NCI-H2107 (cell line): ENCODE data around the gene PARP8.
"Not testable (repeated sequence)": the region's sequence is repeated elsewhere in the genome, so short reads cannot be mapped to it uniquely, and the experiment has no call there.

Experiments used
- DNase-seq: peaks from one replicate; lab custom pipeline; 2025; lab: John Stamatoyannopoulos, UW

The PARP8 gene

DNA sequence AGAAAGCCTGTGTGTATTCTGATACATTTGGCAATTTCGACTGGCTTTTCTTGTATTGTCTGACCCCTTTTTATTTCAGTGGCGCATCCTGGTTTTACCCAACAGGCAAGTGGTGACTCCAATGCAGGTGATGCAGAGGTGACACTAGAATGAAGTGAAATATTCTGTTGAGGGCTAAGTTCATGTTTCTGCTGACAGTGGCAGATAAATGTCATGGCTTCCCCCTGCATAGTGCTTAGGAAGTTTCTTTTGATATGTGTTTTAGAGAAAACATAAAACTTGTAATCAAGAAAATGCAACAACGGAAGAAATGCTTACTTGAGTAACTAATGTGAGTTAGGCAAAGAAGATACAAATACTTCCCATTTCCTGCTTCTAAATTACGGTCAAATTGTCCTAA is 13.1 kb downstream of the PARP8 start:
- DNase-seq = not testable (repeated sequence)

GRCh38 chr5:50684721-50685120 is 18.3 kb downstream of the PARP8 start:
- DNase-seq = no peak

GRCh38 chr5:50687548-50687947 is 21.1 kb downstream of the PARP8 start:
- no peak for DNase-seq

- DNase-seq = no peak
Measured at GRCh38 chr5:50691399-50692016, 25.1 kb downstream of the PARP8 start.

DNA sequence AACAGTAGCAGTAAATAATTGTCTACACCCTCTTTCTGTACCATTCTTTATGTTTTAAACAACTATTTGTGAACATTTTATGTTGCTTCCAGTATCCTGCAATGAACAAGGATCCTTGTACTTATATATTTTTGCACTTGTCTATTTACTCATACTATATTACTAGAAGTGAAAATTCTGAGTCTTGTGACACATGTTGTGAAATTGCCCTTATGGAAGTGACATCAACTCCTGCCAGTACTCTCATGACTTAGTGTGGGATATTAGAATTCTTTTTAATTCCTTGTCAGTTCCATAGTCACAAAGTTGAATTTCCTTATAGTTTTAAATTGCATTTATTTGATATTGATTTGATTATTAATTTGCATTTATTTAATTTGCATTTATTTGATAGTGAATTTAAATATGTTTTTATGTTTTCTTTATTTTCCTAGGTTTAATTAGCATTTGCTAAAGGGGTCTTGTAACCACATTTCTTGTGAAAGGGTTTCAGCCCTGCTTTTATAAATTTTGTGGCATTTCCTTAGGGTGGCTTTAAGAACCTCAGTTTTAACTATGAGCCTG is 27.7 kb downstream of the PARP8 start:
- no peak for DNase-seq

DNA sequence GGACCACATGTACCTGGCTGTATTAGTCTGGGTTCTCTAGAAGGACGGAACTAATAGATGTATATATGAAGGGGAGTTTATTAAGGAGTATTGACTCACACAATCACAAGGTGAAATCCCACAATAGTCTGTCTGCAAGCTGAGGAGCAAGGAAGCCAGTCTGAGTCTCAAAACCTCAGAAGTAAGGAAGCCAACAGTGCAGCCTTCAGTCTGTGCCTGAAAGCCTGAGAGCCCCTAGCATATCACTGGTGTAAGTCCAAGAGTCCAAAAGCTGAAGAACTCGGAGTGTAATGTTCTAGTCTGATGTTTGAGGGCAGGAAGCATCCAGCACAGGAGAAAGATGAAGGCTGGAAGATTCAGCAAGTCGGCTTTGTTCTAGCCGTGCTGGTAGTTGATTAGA is 28.2 kb downstream of the PARP8 start:
- DNase-seq = not testable (repeated sequence)

GRCh38 chr5:50697739-50698138 is 31.3 kb downstream of the PARP8 start:
- DNase-seq = no peak

DNA sequence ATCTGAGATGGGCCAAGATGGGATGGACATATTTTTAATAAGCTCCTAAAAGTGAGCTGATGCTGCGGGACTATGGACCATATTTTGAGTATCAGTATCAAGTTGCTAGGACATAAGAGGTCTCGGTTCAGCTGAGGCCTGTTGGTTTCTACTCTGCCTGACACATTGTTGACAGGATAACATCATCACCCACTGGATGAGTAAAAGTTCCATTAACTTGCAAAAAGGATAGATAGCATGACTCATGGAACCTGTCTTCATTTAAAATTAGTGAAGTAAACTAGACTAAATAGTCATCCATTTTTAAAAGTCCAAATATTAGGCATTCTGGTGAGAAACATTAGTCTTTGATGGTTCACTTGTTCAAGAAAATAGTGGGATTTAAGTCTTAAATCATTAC is 33.3 kb downstream of the PARP8 start:
- DNase-seq = no peak

DNA sequence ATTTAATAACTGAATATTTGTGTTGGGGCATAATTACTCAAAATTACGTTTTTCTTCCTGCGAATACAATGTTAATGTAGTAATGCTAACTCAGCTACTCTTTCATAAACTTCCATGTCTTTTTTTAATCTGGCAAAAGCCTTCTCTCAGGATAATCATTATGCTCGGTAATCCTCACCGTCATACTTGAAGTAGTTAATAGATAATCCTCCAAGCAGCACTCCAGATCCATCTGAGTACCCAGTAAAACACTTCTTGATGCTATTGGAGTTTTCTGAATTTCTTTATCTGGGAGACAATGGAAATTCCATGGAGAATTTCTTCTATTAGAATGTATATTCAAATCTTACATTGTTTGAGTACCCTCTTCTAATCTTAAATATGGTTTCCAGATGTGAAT is 34.3 kb downstream of the PARP8 start:
- no peak for DNase-seq

- no peak for DNase-seq
Measured at GRCh38 chr5:50702615-50703366, 36.4 kb downstream of the PARP8 start.

- DNase-seq = no peak
Measured at GRCh38 chr5:50703367-50703666, 36.9 kb downstream of the PARP8 start.

DNA sequence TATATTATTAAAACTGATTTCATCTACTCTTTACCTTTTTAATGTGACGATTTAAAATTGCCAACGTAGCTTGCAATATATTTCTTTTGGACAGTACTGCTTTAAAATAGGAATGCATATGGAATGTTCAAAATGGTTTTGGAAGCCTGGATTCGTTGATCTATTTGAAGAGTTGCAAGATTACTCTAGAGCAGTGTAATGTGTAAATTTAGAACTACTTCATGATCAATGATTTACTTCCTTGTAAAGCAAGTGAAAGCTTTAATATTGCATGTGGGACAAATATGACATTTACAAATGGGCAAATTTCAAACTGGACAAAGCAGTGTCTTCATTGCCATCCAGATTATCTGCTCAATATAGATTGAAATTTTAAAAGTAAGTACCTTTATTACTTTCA is 38.3 kb downstream of the PARP8 start:
- no peak for DNase-seq

DNA sequence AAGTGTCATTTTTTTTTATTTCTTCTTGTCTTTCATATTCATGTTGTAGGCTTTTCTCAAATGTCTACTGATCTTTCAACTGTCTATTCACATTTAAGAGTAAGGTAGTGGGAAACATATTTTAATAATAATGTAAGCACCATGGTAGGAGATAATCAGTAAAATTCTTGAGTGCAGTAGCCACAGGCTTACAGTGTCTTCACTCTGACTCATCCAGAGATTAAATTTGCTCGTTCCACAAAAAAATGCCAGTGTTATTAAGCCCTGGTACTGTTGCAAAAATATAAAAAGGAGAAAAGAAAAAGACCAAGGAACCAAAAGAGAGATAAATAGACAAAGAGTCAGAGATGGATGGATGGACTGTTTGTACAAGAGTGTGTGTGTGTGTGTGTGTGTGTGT is 43.0 kb downstream of the PARP8 start:
- no peak for DNase-seq

- DNase-seq = no peak
Measured at GRCh38 chr5:50710838-50711237, 44.4 kb downstream of the PARP8 start.

- peak; percentile 41 for DNase-seq
Measured at GRCh38 chr5:50711280-50711679, 44.8 kb downstream of the PARP8 start.

DNA sequence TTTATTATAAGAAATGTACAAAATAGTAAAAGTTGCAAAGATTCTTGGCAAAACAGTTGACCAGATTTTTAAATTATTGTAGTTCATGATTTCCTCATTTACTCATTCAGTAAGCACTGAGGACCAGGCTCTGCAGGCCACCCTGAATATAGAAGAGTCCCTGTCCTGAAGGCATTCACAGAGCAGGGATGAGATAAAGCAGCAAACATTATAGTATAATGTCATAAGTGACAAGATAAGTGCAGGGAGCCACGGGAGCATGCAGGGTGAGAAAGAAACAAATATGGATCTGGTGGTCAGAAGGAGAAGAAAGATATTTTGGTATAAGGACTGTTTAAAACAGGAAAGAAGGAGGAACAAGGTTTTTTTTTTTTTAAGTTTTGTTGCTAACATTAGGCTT is 46.0 kb downstream of the PARP8 start:
- DNase-seq = no peak

GRCh38 chr5:50715001-50715400 is 48.6 kb downstream of the PARP8 start:
- no peak for DNase-seq

- no peak for DNase-seq
Measured at GRCh38 chr5:50716134-50716533, 49.7 kb downstream of the PARP8 start.

- no peak for DNase-seq
Measured at GRCh38 chr5:50717651-50718050, 51.2 kb downstream of the PARP8 start.

GRCh38 chr5:50720061-50720710 is 53.7 kb downstream of the PARP8 start:
- no peak for DNase-seq

- DNase-seq = no peak
Measured at GRCh38 chr5:50722223-50722622, 55.8 kb downstream of the PARP8 start.

DNA sequence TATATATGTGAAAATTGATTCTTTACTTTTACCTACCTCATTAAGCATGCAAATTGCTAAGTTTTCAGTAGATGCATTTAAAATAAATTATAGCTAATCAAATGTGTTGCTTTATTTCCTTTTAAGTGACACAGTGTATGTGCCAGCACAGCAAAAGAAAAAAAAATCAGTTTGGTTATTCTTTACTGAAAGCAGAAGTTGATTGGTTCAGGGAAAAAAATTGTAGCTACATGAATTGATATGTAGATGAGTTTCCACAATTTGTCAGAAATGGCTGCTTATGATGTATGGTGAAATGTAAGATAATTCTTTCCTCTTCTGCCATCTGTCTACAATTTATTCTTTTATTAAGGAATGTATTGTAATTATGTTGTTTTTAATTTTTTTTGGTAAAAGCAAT is 57.8 kb downstream of the PARP8 start:
- DNase-seq = no peak

DNA sequence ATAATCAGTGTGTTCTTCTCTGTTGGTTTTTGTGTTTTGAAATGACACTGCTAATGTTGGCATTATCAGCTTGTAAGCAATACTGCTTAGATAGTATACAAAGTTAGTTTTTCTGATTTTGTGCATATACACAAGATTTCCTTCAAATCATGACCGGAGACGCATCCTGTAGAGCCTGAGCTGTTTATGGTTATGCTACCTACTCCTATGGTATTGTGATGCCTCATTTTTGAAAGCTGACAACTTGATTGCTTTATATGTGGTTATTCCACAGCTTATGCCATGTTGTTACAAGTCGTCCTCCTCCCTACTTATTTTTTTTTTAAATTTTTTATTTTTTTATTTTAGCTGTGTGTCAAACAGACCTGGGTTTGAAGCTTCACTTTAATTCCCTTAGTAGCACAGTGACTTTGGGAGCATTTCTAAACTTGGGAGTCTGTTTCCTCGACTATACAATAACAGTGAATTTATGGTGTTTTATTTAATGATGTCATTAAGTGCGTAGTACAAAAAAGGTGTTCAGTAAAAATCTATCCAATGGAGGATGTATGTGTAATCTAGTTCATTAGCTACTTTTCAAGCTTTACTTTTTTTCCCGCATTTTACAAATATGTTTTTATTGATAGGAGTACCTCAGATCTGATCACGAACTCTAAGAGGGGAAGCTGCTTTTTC is 59.5 kb downstream of the PARP8 start:
- DNase-seq = no peak
